ENCODE data around the gene PRKG1. TPM values are rescaled to one million over a fixed set of nuclear protein-coding genes. Genes with fewer than 3 reads are reported as not detected.

The PRKG1 gene
- total RNA-seq, 1 donor from 2014 or later = 17.9 TPM

DNA sequence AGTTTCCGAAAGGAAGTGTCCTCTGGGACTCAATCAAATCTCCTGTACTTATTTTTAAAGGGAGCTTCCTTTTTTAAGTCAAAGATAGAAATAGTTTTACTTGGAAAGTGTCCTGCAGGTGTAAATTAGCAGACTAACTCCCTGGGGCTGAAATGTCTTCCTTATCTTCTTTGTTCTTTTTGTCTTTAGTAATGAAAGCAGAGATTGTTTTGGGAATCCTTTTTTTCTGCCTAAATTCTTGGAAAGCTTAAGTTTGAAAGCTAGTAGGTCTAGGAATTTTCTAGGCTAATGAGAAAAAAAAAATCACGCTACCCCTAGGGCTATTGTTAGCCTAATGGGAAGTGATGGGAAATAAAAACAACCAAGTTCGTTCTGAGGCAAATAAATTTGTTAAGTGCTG, 764.2 kb downstream of the PRKG1 start:
- Histone ChIP-seq H3K36me3 (no peaks in the 10 kb centered on the region), H3K4me3 (no peak overlapping the region), H3K4me1 (peaks cover 7% of the 10 kb centered on the region), H3K27ac (no peak overlapping the region), H3K27me3 (no peaks in the 10 kb centered on the region), H3K9me3 (no peaks in the 10 kb centered on the region)
- DNase-seq (ENCODE audit: extremely low spot score in 2 of 2) = no peak
- TF ChIP-seq, protein P1, sequence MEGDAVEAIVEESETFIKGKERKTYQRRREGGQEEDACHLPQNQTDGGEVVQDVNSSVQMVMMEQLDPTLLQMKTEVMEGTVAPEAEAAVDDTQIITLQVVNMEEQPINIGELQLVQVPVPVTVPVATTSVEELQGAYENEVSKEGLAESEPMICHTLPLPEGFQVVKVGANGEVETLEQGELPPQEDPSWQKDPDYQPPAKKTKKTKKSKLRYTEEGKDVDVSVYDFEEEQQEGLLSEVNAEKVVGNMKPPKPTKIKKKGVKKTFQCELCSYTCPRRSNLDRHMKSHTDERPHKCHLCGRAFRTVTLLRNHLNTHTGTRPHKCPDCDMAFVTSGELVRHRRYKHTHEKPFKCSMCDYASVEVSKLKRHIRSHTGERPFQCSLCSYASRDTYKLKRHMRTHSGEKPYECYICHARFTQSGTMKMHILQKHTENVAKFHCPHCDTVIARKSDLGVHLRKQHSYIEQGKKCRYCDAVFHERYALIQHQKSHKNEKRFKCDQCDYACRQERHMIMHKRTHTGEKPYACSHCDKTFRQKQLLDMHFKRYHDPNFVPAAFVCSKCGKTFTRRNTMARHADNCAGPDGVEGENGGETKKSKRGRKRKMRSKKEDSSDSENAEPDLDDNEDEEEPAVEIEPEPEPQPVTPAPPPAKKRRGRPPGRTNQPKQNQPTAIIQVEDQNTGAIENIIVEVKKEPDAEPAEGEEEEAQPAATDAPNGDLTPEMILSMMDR (IDR thresholded peaks at IDR 0.05) = no peak
- no peak for TF ChIP-seq POLR2AphosphoS5 (IDR thresholded peaks at IDR 0.05; ENCODE audit: insufficient read depth in 1 of 2, low read depth in 1 of 2)
- no peak for TF ChIP-seq POLR2A (IDR thresholded peaks at IDR 0.05)
- intact Hi-C loops (cut with DNase I) = no loop called here

DNA sequence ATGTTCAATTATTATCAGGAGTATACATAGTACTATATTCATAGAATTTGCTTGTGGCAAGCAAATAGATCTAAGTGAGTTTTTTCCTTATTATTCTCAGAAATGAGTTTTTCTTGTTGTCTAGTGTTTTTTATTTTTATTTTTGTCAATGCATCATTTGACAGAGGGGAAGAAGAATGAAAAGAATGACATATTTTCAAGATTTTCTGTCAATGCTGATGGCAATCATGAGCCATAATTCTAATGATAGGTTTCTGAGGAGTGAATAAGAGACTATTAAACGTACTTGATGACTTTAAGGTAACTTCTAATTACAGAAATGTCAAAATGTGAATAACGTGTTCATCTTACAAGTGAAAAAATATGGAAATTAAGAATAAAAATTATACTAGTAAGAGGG, 769.7 kb downstream of the PRKG1 start:
- Histone ChIP-seq H3K27me3 (no peaks in the 10 kb centered on the region), H3K27ac (no peak overlapping the region), H3K4me3 (no peak overlapping the region), H3K9me3 (no peaks in the 10 kb centered on the region), H3K36me3 (no peaks in the 10 kb centered on the region), H3K4me1 (no peaks in the 10 kb centered on the region)
- no peak for TF ChIP-seq POLR2A (IDR thresholded peaks at IDR 0.05)
- TF ChIP-seq POLR2AphosphoS5 (IDR thresholded peaks at IDR 0.05; ENCODE audit: insufficient read depth in 1 of 2, low read depth in 1 of 2) = no peak
- TF ChIP-seq, protein P1 (IDR thresholded peaks at IDR 0.05) = no peak
- DNase-seq (ENCODE audit: extremely low spot score in 2 of 2) = no peak
- intact Hi-C loops (cut with DNase I) = no loop called here

DNA sequence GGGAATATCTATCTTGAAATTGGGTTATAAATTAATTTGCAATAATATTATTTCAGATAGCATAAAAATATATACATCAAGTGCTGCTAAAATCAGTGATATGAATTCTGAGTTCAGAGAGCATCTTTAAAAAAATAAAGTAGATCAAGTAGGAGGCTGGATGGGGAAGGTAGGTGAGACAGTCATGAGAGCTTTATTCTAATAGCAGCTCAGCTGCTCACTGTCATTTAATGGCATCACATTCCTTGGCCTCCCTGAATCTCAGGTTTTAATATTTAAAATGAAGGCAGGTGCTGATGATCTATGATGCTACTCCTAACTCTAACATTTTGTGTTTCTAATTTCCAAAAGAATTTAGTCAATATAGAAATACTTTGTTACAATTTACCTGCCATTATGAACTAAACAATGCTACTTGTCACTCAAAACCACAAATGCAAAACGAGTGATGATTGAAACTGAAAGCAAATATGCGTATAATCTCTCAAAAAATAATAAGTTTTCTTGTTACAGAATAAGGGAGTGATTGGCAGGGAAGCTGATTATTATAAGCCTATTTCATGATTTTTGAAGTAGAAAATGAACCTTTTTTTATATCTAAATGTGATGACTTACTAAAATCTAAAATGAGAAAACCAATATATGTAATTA, 772.7 kb downstream of the PRKG1 start:
- no peak overlapping the region for H3K4me3 ChIP-seq
- TF ChIP-seq POLR2A (IDR thresholded peaks at IDR 0.05) (no peak), POLR2AphosphoS5 (IDR thresholded peaks at IDR 0.05; ENCODE audit: insufficient read depth in 1 of 2, low read depth in 1 of 2) (no peak)
- TF ChIP-seq, protein P1 (IDR thresholded peaks at IDR 0.05) = no peak
- no peak for DNase-seq (ENCODE audit: extremely low spot score in 2 of 2)
- no peaks in the 10 kb centered on the region for H3K9me3 ChIP-seq
- H3K27ac ChIP-seq = no peak overlapping the region
- H3K36me3 ChIP-seq = no peaks in the 10 kb centered on the region
- H3K27me3 ChIP-seq = no peaks in the 10 kb centered on the region
- intact Hi-C loops (cut with DNase I) = no loop called here
- H3K4me1 ChIP-seq = no peaks in the 10 kb centered on the region

DNA sequence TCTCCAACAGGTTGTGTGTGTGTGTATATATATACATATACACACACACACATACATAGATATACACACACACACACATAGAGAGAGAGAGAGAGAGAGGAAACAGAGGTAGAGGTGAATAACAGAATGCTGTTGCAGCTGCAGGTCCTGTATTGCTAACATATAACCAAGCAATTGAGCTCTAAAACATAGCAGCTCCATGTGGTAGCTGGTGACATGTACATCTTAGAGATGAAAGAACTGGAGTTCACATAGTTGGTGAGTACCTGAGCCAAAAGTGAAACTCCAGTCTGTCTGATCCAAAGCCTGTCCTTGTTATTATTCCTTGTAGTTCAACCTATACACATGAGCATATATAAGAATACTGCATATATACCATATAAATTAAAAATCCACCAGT, 778.0 kb downstream of the PRKG1 start:
- Histone ChIP-seq H3K4me1 (no peaks in the 10 kb centered on the region), H3K27ac (no peak overlapping the region), H3K36me3 (no peaks in the 10 kb centered on the region), H3K4me3 (no peak overlapping the region), H3K27me3 (no peaks in the 10 kb centered on the region), H3K9me3 (no peaks in the 10 kb centered on the region)
- no peak for DNase-seq (ENCODE audit: extremely low spot score in 2 of 2)
- no peak for TF ChIP-seq POLR2A (IDR thresholded peaks at IDR 0.05)
- TF ChIP-seq, protein P1 (IDR thresholded peaks at IDR 0.05) = no peak
- TF ChIP-seq POLR2AphosphoS5 (IDR thresholded peaks at IDR 0.05; ENCODE audit: insufficient read depth in 1 of 2, low read depth in 1 of 2) = no peak
- intact Hi-C loops (cut with DNase I) = no loop called here

DNA sequence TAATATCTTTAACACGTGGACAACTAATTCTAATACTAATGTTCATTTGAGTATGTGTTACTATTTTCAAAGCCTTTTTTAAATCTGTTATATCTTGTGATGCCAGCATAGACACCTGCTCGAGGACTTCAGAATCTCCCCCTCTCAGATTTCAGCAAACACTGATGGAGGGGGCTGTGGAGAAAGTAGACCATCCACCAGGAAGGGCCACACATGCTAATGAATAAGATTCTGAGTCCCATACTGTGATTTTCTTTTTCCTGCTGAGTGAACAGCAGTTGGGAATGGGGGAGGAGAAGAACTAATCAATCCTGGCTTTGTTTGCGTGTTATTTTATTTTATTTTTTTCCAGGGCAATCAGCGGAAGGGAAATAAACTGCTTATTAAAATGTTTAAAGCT, 783.0 kb downstream of the PRKG1 start:
- no peak for DNase-seq (ENCODE audit: extremely low spot score in 2 of 2)
- Histone ChIP-seq H3K36me3 (no peaks in the 10 kb centered on the region), H3K9me3 (no peaks in the 10 kb centered on the region), H3K27ac (no peak overlapping the region), H3K4me3 (no peak overlapping the region), H3K27me3 (no peaks in the 10 kb centered on the region), H3K4me1 (peaks cover 14% of the 10 kb centered on the region)
- intact Hi-C loops (cut with DNase I) = no loop called here
- TF ChIP-seq, protein P1 (IDR thresholded peaks at IDR 0.05) = no peak
- no peak for TF ChIP-seq POLR2A (IDR thresholded peaks at IDR 0.05)
- no peak for TF ChIP-seq POLR2AphosphoS5 (IDR thresholded peaks at IDR 0.05; ENCODE audit: insufficient read depth in 1 of 2, low read depth in 1 of 2)
